Activated gamma-delta T cell (primary cell): ENCODE results near the gene CHST11.

Experiments used
- DNase-seq: peaks from one replicate; lab custom pipeline; 2025; lab: John Stamatoyannopoulos, UW

CHST11 gene

DNA sequence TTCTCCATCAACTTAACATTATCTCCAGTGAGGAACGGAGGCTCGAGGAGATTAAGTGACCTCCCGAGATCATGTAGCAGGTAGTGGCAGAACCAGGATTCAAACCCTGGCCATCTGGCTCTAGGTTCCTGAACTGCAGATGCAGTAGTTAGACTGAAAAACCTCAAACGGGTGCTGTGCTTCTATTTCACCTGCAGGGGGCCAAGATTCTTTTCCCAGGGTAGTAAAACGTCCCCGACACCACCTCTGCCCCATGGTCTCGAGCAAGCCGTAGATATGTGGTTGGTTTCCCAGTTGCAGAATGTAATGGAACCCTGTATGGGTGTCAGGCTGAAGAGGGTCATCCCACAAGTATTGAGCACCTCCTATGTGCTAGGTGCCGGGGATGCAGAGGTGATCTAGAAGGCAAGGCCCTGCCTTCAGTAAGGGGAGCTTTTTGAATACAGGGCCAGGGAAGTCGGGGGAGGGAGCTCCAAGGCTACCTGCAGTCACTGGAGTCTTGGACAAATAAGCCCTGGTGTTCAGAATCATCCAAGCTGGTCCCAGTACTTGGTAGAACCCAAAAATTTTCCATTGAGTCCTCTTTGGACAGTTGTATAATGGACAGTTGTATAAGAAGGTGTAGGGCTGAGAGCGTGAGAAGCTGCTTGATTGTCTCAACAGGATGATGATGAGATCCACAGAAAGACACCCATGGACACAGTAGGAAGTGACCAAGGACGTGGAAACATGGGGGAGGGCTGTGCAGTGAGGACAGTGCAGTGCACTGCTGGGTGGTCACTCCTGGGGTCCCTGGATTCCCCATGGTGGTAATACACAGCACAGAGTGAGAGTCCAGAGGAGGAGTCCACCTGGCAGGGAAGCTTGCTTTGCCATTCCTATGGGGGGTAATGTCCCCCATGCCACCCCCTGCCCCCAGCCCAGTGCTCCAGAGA lies 197.2 kb downstream of the CHST11 start:
- no peak for DNase-seq

DNA sequence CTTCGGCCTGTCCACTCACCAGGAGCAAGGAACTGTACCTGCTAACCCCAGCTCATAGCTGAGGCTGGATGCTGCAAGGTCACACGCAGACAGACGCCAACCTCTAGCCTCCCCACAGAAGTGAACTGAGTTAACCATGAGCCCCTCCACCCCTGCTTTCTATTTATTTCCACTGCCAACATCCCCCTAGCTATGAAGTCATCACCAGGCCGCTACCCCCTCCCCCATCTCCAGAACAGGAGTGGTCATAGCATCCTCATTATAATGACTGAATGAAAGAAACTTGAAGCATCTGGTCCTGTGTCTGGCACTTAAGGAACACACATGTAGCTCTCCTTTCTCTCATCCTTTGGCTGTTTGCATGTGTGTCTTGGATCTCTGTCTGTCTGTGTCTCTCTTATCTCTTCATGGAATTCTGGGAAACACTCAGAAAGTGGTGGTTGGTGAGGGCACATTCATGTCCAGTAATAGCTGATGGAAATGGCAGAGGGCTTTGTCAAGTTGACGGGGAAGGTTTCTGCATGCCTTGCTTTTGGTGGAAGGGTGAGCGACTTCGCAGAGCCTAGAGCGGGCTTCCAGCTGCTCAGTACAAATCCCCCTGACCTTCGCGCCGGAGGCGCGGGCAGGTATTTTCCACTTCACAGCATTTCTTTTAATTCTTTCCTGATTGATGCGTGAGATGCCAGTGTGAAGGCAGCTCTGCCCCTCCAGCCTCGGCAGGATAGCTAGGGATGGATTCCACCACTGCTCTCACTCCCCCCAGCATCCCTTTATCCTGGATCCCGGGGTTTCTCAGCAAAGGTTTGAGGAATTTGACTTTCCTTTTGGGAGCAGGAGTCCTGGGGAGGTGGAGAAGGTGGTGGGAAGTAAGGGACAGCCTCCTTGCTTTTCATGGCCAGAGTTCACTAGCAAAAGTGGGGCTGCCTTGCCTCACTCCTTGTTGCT lies 198.2 kb downstream of the CHST11 start:
- DNase-seq, result no peak

DNA sequence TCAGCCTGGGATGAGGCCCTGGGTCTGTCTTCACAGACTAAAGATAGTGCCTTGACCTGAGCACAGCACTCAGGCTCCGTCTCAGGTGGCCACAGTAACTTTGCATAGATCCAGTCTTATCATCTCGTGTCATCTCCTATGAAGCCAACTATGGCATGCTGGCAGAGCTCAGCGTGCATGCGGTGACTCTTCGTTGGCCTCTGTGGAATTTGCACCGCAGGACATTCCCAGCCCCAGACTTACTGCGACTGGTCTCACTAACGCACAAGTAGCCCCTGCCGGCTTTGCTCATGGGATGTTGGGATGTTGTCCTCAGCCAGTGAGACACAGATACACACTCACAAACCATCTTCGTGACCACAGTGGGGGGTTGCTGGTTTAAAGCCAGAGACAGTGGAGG lies 199.6 kb downstream of the CHST11 start:
- DNase-seq, result no peak

DNA sequence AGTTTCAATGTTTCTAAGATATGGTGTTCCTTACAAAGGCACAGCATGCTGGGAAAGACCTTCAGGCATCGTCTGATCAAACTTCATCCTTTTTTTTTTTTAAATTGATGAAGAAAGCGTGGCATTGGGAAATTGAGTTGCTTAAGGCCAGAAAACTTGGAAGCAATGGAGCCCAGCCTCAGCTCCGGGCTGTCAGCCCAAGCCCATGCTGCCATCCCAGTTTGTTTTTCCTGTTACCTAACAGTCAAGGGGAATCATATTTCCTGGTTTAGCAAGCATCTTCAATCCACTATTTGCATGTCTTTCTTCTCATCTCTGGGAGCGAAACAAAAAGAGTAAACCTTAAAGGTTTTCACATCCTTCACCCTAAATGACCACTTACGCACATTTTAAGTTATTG lies 200.2 kb downstream of the CHST11 start:
- no peak for DNase-seq

DNA sequence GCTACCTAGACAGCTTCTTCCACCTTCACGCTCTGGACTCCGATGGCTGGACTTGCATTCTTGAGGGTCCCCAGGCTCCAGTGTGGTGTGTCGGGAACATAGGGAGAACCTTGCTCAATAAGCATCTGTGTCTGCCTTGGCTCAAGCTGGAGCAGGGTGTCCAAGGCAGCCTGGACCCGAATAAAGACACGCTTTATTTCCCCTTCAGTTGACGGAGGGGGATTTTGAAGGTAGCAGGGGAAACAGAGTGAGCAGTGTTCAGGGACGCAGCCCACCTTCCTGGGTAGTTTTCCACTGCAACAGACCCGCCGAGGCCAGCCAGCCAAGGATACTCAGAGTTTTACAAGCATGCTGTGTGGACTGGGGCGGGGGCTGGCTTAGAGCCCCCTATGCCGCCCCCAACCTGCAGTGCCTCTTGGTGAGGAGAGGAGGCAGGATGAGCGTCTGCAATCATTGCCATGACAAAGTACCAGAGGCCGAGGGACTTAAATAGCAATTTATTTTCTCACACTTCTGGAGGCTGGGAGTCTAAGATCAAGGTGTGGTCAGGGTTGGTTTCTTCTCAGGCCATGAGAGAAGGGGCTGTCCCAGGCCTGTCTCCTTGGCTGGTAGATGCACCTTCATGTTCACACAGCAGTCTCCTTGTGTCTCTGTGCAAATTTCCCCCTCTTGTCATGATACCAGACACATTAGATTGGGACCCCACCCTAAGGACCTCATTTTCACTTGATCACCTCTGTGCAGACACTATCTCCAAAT lies 201.2 kb downstream of the CHST11 start:
- DNase-seq, result no peak

DNA sequence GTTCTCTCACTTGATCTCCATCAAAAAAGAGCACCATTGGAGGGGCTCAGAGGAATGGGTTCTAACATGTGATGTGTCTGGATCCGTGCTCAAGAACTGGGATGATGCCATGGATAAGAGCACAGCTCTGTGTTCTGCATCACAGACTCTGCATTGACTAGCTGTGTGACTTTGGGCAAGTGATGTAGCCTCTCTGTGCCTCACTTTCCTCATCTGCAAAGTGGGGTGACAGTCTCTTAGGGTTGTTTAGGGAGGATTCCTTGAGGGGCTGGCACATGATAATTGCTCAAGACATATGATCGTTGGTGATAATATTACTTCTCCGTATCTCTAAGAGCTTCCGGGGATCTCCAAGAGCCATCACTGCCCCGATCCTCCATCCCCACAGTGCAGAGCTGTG lies 202.3 kb downstream of the CHST11 start:
- no peak for DNase-seq

DNA sequence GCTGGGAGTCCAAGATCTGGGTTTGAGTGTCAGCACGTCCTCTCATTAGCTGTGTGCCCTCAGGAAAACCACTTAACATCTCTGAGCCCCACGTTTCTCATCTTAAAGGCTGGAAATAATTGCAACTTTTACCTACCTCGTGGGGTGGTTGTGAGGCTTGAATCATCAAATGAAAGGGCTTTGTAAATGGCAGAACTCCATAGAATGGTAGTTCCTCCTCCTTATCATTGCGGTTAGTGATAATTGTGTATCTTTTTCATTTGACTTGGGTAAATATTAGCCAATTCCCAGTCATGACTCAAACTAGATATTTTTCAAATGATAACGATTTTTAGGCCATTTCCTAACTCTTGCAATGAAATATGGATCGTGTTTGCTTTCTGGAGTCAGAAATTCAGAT lies 205.5 kb downstream of the CHST11 start:
- no peak for DNase-seq

DNA sequence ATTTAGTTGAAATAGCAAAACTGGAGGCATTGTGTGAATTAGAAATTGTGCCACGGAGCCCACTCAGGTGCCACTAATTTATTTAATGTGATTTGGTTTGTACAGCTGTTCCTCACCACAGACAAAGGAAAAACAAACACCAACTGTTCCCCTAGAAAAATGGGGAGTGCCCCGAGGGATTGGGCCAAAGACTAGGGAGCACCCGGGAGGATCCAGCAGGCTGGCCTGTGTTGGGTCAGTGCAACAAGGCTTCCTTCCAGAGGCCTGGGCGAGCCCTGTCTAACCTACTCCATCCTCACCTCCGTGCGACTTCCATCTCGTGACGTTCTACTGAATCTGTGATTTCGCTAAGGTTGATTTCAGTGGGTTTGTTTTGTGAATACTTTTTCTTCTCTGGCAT lies 206.2 kb downstream of the CHST11 start:
- no peak for DNase-seq

DNA sequence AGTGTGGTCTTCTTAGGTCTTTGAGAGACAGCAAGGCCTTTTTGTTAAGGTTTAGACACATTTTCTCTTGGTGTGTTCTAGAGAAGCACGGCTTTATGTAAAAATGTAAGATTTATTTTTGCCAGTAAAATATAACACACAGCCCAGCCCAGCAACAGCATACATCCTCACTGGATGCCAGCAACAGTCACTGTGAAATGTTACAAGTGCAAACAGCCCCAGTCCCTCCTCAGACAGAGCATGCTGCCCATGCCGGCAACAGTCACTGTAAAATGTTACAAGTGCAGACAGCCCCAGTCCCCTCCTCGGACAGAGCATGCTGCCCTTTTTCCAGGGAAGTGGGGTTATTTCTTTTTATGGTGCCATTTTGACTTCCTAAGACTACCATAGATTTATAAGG lies 207.6 kb downstream of the CHST11 start:
- no peak for DNase-seq

DNA sequence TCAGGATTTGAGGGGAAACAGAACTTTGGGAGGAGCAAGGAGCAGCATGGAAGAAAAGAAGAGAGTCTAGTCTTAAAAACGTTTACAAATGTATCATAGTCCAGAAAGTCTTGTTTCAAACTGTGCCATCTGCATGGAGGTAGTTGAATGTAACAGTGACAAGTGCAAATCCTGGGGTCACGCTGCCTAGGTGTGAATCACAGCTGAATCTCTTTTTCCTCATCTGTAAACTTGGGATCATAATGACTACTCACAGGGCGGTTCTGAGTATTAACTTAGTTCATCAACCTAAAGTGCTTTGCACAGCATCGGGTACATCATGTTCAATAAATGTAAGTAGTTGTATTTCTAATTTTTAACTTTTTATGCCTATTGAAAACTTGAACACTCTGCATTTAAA lies 208.5 kb downstream of the CHST11 start:
- no peak for DNase-seq

DNA sequence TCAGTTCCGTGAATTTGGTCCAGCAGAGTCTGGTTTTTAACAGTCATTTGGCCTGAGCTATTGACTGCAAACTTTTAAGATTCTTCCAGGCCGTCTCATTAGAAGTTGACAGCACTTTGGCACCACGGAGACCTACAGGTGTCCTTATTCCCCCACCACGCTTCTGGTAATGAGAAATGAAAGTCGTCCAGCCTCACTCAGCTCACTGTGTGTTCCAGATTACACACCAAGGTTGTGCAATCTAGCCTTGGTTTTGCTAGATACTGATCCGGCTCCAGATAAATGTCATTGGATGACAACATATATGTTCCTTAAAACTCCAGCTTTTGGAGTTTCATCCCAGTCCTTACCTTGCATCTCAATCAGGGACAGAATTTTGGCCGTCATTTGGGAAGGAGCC lies 210.4 kb downstream of the CHST11 start:
- no peak for DNase-seq

DNA sequence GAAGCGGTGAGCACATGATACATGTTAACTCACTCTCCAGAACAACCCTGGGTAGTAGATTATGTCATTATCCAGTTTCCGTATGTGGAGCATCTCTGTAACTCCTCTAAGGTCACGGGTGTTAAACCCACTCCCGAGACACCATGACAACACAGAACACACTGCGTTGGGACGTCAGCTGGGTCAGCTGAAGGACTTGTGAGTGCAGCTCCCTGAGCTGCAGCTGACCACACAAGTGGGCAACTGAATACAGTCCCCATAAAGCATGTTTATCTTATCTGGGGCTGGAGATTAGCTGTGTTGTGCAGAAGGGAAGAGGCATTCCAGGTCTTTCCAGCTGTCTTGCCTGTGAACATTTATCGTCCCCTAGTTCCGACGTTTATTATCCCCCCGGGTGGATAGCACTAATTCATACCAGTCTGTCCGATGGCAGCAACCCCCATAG lies 211.5 kb downstream of the CHST11 start:
- DNase-seq, result no peak

DNA sequence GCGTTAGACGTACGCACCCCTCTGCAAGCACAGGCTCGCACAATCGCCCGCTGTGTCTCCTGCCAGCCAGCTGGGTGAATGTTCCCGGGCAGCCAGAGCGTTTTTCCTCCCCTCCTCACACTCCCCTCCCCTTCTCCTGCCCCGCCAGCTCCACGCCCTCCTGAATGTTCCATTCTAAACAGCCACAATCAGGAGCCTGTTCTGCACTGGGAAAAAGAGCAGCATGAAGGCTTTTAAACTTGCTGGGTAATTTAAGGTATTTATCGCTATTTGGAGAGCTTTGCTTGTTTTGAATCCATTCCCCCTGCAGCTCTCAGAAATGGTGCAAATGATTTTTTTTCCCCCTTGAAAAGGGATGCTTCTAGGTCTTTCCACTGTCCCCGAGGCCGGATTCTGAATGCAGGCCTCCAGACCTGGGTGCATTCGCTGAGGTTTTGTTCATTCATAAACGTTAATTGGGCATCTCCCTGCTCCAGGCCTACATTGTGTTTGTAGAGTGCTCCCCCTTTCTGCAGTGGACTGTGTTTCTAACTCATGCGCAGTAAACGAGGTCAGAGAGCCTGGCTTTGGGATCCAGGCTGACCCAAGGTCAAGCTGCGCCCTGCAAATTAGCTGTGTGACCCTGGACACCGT lies 212.5 kb downstream of the CHST11 start:
- DNase-seq, result no peak

DNA sequence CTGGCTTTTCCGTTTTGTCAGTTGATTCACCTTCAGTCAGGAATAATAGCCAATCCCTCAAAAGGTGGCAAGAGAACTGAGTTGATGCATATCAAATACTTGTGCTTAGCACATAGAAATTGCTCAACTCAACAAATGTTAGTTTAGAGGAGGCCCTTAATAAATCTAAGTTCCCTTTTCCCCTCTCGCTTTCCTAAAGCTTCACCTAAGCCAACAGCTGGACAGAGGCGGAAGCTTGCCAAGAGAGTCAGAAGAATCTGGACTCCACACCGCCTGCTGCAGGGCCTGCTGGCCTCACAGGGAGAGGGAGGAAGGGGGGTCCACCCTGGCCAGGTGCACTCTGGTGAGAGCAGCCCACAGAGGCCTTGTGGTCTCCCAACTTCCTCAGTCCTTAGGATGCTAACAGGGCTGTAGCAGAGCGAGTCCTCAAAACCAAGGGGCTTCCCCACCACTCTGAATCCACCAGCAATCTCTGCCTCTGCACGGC lies 213.1 kb downstream of the CHST11 start:
- DNase-seq, result no peak

DNA sequence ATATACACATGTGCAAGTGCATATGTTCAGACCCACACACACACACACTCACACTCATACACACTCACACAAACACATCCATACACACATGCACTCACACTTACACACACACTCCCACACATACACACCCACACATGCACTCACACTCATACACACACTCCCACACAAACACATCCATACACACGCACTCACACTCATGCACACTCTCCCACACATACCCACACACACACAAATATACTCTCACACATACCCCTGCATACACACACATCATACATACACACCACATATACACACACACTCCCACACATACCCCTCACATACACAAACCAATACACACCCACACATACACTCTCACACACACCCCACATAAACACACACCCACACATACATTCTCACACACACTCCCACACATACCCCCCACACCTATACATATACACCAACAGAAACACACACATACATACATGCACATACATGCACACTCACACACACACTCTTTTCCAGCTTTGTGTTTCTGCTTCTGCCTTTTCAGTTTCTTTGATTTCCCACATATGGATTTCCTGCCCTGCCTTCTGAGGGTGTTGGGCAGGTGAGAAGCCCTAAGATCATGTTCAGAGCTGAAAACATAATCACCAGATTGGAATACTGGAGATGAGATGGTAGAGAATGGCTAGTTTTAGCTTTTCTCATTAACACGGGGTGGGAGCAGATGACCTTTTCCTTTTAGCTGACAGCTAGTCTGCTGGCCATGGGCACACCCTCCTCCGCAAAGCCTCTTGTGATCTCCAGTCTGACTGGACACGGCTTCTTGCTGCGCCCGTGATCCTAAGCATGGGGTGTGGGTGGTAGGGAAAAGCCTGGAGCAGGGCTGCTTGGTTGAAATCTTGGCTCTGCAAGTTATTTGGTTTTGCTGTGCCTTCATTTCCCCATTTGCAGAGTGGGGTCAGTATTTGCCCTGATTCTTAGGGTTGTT lies 214.0 kb downstream of the CHST11 start:
- no peak for DNase-seq

DNA sequence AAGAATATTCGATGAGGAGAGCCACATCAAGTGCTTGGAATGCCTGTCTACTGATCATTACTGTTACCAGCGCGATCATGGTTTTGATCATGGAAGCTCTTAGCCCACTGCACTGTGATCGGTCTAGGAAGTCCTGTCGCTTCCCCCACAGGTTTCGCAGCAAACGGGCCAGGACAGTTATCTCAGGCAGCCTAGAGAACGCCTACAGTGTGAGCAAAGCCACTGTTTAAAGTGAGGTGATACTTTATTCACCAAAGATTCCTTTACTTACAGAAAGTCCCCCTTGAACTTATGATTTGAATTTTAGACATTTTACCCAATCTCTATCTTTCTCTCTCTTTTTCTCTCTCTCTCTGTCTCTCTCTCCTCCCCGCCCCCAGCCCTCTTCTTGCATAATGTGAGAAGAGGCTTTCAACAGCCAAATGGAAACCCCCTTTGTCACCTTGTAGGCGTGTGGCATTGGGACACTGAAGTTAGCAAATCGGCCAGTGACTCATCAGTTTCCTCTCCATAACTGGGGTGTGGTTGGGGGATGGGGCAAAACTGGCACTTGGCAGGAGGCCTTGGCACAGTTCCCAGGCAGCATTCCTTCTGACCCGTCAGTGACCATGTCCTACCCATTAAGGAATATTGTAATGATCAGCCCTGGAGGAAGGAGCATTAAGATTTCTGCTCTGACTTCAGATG lies 214.8 kb downstream of the CHST11 start:
- DNase-seq, result no peak

DNA sequence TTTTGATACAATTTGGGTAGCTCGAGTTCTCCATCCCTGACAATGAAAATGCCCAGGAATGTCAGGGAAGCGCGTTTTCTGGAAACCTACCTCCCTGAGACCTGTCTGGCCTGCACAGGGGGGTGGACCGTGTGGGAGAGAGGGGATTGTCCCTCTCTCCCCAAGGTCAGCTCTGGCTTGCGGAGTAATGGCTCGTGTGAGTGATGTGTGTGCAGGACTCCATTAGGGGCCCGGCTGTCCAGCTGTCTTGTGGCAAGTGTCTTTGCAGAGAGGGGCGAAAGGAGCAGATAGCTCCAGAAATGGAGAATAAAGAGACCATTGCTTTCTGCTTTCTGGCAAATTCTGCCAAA lies 215.3 kb downstream of the CHST11 start:
- no peak for DNase-seq

DNA sequence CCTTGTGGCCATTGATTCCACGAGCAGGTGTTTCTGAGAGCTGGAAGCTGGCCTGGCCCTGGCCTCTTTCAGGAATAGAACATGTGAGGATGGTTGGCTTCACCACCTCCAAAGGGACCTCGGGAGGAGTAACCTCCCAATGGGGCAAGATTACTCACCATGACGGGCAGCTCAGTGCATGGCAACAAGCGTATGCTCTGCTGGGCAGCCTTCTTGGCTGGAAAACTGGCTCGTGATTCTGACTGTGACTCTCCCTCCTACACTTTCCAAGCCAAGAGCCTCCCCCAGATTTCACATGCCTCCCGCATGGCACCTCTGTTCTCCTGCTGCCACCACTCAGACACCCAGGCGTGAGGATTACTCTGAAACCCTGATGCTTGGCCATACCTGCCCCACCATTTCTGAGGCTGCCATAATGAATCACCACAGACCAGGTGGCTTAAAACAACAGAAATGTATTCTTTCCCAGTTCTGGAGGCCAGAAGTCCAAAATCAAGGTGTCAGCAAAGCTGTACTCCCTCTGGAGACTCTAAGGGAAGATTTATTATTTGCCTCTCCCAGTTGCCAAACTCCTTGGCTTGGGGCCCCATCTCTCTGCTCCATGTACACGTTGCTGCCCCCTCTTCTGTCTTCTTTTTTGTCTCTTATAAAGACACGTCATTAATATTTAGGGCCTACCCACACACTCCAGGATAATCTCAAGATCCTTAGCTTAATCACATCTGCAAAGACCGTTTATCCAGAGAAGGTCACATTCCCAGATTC lies 215.9 kb downstream of the CHST11 start:
- no peak for DNase-seq

DNA sequence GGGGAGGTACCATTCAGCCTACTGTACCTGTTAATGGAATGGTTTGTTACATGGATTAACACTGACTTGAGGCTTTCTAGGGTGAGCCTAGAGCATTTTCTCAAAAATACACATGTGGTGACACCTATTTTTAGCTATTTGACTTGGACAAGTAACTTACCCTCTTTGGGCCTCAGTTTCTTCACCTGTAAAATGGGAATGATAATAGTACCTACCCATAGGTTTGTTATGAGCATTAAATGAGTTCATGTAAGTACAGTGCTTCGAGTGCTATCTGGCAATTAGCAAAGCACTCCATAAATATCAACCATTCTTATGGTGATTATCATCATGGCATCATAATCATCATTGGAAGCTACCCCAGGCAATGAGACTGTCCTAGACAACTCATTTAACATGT lies 216.5 kb downstream of the CHST11 start:
- no peak for DNase-seq
